Liver (tissue), 9 donors: Measurements from ENCODE around the gene BOC. TPM values are rescaled to one million over a fixed set of nuclear protein-coding genes. Genes with fewer than 3 reads are reported as not detected.

ENCODE experiments used
- DNase-seq: peaks from one replicate; pipeline ENCODE4 v3.0.0-alpha.2; 2017; ENCODE audit warnings: low spot score
- H3K27ac ChIP-seq, 2 donors: one replicate each; pipeline ENCODE4 v1.7.0; 2013; ENCODE audit warnings: inconsistent platforms in 2 of 2, low read length in 2 of 2, control low read depth in 1 of 2, low read depth in 1 of 2, mild to moderate bottlenecking in 1 of 2
- H3K27me3 ChIP-seq, 4 donors: one replicate each; pipeline versions ENCODE4 v1.6.1 to v1.7.0; 2013; ENCODE audit warnings: low read length in 3 of 4, inconsistent platforms in 1 of 4, mild to moderate bottlenecking in 1 of 4, moderate library complexity in 1 of 4; ENCODE audit not compliant: control insufficient read depth in 4 of 4, insufficient read depth in 4 of 4
- H3K36me3 ChIP-seq, 4 donors: one replicate each; pipeline versions ENCODE4 v1.6.1 to v1.7.0; 2013; ENCODE audit warnings: low read length in 3 of 4, mild to moderate bottlenecking in 3 of 4, low read depth in 1 of 4, moderate library complexity in 1 of 4; ENCODE audit not compliant: control insufficient read depth in 4 of 4, insufficient read depth in 3 of 4
- H3K4me1 ChIP-seq, 4 donors: one replicate each; pipeline versions ENCODE4 v1.6.1 to v1.7.0; 2013; ENCODE audit warnings: low read length in 3 of 4, mild to moderate bottlenecking in 3 of 4, moderate library complexity in 1 of 4; ENCODE audit not compliant: control insufficient read depth in 4 of 4, insufficient read depth in 4 of 4
- H3K4me3 ChIP-seq, 3 donors: one replicate each; pipeline versions ENCODE4 v1.6.1 to v1.7.0; 2013; ENCODE audit warnings: low read length in 3 of 3, control low read depth in 1 of 3, low read depth in 1 of 3, mild to moderate bottlenecking in 1 of 3
- H3K9ac ChIP-seq, 2 donors: one replicate each; pipeline ENCODE4 v1.7.0; 2013; ENCODE audit warnings: low read length in 2 of 2, mild to moderate bottlenecking in 2 of 2, moderate library complexity in 2 of 2, control low read depth in 1 of 2, low read depth in 1 of 2
- H3K9me3 ChIP-seq, 4 donors: one replicate each; pipeline versions ENCODE4 v1.6.1 to v1.7.0; 2013; ENCODE audit warnings: low read length in 3 of 4; ENCODE audit not compliant: control insufficient read depth in 4 of 4
- EGR1 ChIP-seq, 2 donors: IDR thresholded peaks; 2 replicates each; pipeline ENCODE4 v1.6.1; 2016 to 2018; ENCODE audit warnings: antibody characterized with exemption in 2 of 2, low read depth in 2 of 2
- FOXA1 ChIP-seq: IDR thresholded peaks from 2 replicates; pipeline ENCODE4 v1.6.1; 2016; ENCODE audit warnings: antibody characterized with exemption
- GABPA ChIP-seq, 2 donors: IDR thresholded peaks in 1 of 2; conservative IDR thresholded peaks in 1 of 2; 2 replicates each; pipeline ENCODE4 v1.6.1; 2016; ENCODE audit warnings: antibody characterized with exemption in 2 of 2, mild to moderate bottlenecking in 1 of 2, moderate library complexity in 1 of 2
- HNF4G ChIP-seq: IDR thresholded peaks from 2 replicates; pipeline ENCODE4 v1.6.1; 2016; ENCODE audit warnings: antibody characterized with exemption
- RAD21 ChIP-seq, 2 donors: IDR thresholded peaks; 2 replicates each; pipeline ENCODE4 v1.6.1; 2016; ENCODE audit warnings: antibody characterized with exemption in 2 of 2, mild to moderate bottlenecking in 2 of 2
- SP1 ChIP-seq: IDR thresholded peaks from 2 replicates; pipeline ENCODE4 v1.6.1; 2018; ENCODE audit warnings: antibody characterized with exemption, mild to moderate bottlenecking
- TAF1 ChIP-seq: conservative IDR thresholded peaks from 2 replicates; pipeline ENCODE4 v1.6.1; 2016; ENCODE audit warnings: antibody characterized with exemption, mild to moderate bottlenecking
- WGBS: extraction: QIAGEN DNeasy Blood & Tissue Kit; methylation state at CpG from one replicate; pipeline ENCODE4 v1.1.7; 2013; 5-methylcytosine and 5-hydroxymethylcytosine counted together
- polyA plus RNA-seq, 2 donors: library from polyadenylated mRNA; stranded (reverse) in 1 of 2; unstranded in 1 of 2; fragments of 200-250 nt in 1 of 2; fragments of >200 nt in 1 of 2; fragmentation: Nextera tagmentation in 1 of 2; extraction: Ambion mirVana in 1 of 2; gene quantifications; one replicate each; pipeline versions ENCODE4 v1.2.1 to v1.2.3, GENCODE V29; 2013 to 2015
- total RNA-seq, 2 donors: library from RNA; depleted of rRNA; stranded (reverse); fragments of >200 nt; gene quantifications; one replicate each; pipeline ENCODE4 v1.2.3, GENCODE V29; 2014
- TF ChIP-seq, protein P1 (sequence below): IDR thresholded peaks from 2 replicates; pipeline ENCODE4 v1.6.1; 2016; ENCODE audit warnings: antibody characterized with exemption, mild to moderate bottlenecking
- TF ChIP-seq, protein P2 (sequence below): fragments of 150-350 bp; IDR thresholded peaks from 2 replicates; pipeline ENCODE4 v1.5.1; 2017; ENCODE audit warnings: improper control_type of control experiment, low read depth, low read length; ENCODE audit not compliant: missing input control
- TF ChIP-seq, protein P3 (sequence below): IDR thresholded peaks from 2 replicates; pipeline ENCODE4 v1.6.1; 2016; ENCODE audit warnings: antibody characterized with exemption
- donor health status: healthy.
- donor health status: healthy.
- donor health status: healthy.
- donor health status: healthy.
- donor health status: healthy.

The BOC gene
- total and polyA plus RNA-seq, 4 donors = 0.31 to 1.5 (median 0.65) TPM; not detected in 1

DNA sequence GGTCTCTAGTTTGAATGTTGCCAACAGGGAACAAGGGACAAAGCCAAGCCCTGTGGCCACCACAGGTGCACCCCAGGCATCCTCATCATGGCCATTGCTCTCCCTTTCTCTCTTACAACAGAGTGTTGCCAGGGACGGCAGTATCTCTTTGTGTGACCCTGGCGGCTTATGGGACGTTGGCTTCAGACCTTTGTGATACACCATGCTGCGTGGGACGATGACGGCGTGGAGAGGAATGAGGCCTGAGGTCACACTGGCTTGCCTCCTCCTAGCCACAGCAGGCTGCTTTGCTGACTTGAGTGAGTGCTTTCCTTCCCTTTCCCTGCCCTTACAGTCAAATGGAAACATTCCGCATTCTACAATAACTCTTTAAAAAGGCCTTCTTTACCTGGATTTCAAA is 38.2 kb downstream of the BOC start:
- 92% methylated on average over 8 of the region's 8 CpGs for WGBS
- Histone ChIP-seq H3K9me3 (no peaks in the 10 kb centered on the region), H3K9ac (no peak overlapping the region), H3K27ac (no peak overlapping the region), H3K36me3 (no peaks in the 10 kb centered on the region), H3K4me1 (no peaks in the 10 kb centered on the region), H3K4me3 (no peak overlapping the region), H3K27me3 (no peaks in the 10 kb centered on the region)
- TF ChIP-seq, protein P1, sequence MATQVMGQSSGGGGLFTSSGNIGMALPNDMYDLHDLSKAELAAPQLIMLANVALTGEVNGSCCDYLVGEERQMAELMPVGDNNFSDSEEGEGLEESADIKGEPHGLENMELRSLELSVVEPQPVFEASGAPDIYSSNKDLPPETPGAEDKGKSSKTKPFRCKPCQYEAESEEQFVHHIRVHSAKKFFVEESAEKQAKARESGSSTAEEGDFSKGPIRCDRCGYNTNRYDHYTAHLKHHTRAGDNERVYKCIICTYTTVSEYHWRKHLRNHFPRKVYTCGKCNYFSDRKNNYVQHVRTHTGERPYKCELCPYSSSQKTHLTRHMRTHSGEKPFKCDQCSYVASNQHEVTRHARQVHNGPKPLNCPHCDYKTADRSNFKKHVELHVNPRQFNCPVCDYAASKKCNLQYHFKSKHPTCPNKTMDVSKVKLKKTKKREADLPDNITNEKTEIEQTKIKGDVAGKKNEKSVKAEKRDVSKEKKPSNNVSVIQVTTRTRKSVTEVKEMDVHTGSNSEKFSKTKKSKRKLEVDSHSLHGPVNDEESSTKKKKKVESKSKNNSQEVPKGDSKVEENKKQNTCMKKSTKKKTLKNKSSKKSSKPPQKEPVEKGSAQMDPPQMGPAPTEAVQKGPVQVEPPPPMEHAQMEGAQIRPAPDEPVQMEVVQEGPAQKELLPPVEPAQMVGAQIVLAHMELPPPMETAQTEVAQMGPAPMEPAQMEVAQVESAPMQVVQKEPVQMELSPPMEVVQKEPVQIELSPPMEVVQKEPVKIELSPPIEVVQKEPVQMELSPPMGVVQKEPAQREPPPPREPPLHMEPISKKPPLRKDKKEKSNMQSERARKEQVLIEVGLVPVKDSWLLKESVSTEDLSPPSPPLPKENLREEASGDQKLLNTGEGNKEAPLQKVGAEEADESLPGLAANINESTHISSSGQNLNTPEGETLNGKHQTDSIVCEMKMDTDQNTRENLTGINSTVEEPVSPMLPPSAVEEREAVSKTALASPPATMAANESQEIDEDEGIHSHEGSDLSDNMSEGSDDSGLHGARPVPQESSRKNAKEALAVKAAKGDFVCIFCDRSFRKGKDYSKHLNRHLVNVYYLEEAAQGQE = no peak
- TF ChIP-seq HNF4G = no peak
- no peak for TF ChIP-seq FOXA1
- no peak for TF ChIP-seq GABPA (IDR thresholded peaks at IDR 0.05 in 1 of 2, conservative IDR thresholded peaks at IDR 0.05 in 1 of 2)
- no peak for TF ChIP-seq EGR1 (IDR thresholded peaks at IDR 0.05; ENCODE audit: low read depth in 2 of 2)
- TF ChIP-seq RAD21 (IDR thresholded peaks at IDR 0.05) = no peak
- no peak for TF ChIP-seq TAF1
- TF ChIP-seq SP1 = no peak
- DNase-seq = no peak

DNA sequence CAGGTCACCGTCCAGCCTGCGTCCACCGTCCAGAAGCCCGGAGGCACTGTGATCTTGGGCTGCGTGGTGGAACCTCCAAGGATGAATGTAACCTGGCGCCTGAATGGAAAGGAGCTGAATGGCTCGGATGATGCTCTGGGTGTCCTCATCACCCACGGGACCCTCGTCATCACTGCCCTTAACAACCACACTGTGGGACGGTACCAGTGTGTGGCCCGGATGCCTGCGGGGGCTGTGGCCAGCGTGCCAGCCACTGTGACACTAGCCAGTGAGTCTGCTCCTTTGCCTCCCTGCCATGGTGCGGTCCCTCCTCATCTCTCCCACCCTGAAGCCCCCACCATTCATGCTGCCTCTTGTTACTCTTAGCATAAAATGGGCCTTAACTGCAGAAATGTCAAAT is 39.2 kb downstream of the BOC start:
- H3K9ac ChIP-seq = no peak overlapping the region
- H3K36me3 ChIP-seq = no peaks in the 10 kb centered on the region
- H3K4me1 ChIP-seq = no peaks in the 10 kb centered on the region
- DNase-seq = no peak
- 96% methylated on average over 14 of the region's 14 CpGs for WGBS
- TF ChIP-seq SP1 (no peak), TAF1 (no peak)
- TF ChIP-seq, protein P1 = no peak
- TF ChIP-seq, protein P2, sequence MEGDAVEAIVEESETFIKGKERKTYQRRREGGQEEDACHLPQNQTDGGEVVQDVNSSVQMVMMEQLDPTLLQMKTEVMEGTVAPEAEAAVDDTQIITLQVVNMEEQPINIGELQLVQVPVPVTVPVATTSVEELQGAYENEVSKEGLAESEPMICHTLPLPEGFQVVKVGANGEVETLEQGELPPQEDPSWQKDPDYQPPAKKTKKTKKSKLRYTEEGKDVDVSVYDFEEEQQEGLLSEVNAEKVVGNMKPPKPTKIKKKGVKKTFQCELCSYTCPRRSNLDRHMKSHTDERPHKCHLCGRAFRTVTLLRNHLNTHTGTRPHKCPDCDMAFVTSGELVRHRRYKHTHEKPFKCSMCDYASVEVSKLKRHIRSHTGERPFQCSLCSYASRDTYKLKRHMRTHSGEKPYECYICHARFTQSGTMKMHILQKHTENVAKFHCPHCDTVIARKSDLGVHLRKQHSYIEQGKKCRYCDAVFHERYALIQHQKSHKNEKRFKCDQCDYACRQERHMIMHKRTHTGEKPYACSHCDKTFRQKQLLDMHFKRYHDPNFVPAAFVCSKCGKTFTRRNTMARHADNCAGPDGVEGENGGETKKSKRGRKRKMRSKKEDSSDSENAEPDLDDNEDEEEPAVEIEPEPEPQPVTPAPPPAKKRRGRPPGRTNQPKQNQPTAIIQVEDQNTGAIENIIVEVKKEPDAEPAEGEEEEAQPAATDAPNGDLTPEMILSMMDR = no peak
- TF ChIP-seq, protein P3, sequence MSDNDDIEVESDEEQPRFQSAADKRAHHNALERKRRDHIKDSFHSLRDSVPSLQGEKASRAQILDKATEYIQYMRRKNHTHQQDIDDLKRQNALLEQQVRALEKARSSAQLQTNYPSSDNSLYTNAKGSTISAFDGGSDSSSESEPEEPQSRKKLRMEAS = no peak
- no peaks in the 10 kb centered on the region for H3K27me3 ChIP-seq
- H3K9me3 ChIP-seq = no peaks in the 10 kb centered on the region
- H3K27ac ChIP-seq = no peak overlapping the region
- no peak overlapping the region for H3K4me3 ChIP-seq
